Skeletal muscle satellite cell (primary cell): ENCODE data around the gene SAXO2.
"Not testable (repeated sequence)": the region's sequence is repeated elsewhere in the genome, so short reads cannot be mapped to it uniquely, and the experiment has no call there.

Experiments
- H3K27me3 ChIP-seq: 2 replicates; pipeline ENCODE4 v1.7.0; 2013; ENCODE audit warnings: low read length; ENCODE audit not compliant: control insufficient read depth, insufficient read depth
- H3K36me3 ChIP-seq: 2 replicates; pipeline ENCODE4 v1.7.0; 2013; ENCODE audit warnings: mild to moderate bottlenecking, control low read depth, low read length; ENCODE audit not compliant: insufficient read depth
- H3K4me1 ChIP-seq: 2 replicates; pipeline ENCODE4 v1.7.0; 2013; ENCODE audit warnings: low read length; ENCODE audit not compliant: control insufficient read depth, insufficient read depth
- H3K4me2 ChIP-seq: 2 replicates; pipeline ENCODE4 v1.7.0; 2013; ENCODE audit warnings: mild to moderate bottlenecking, low read length
- H3K4me3 ChIP-seq: 2 replicates; pipeline ENCODE4 v1.7.0; 2013; ENCODE audit warnings: low read length
- H3K9ac ChIP-seq: 2 replicates; pipeline ENCODE4 v1.7.0; 2013; ENCODE audit warnings: mild to moderate bottlenecking, low read depth, low read length, moderate library complexity
- H3K9me3 ChIP-seq: replicated peaks from 2 replicates; pipeline ENCODE4 v1.7.0; 2013; ENCODE audit warnings: mild to moderate bottlenecking, control low read depth, low read length

SAXO2 gene

GRCh38 chr15:82330921-82331320, 68.3 kb downstream of the SAXO2 start:
- not testable (repeated sequence) for H3K4me3 ChIP-seq, H3K9me3 ChIP-seq, H3K4me1 ChIP-seq, H3K27me3 ChIP-seq, H3K36me3 ChIP-seq, H3K9ac ChIP-seq, H3K4me2 ChIP-seq

GRCh38 chr15:82331576-82332304, 69.1 kb downstream of the SAXO2 start:
- not testable (repeated sequence) for H3K4me1 ChIP-seq, H3K9me3 ChIP-seq, H3K4me3 ChIP-seq, H3K9ac ChIP-seq, H3K27me3 ChIP-seq, H3K36me3 ChIP-seq, H3K4me2 ChIP-seq

- not testable (repeated sequence) for H3K4me2 ChIP-seq, H3K9me3 ChIP-seq, H3K4me3 ChIP-seq, H3K9ac ChIP-seq, H3K36me3 ChIP-seq, H3K27me3 ChIP-seq, H3K4me1 ChIP-seq
These were observed 70.3 kb downstream of the SAXO2 start for GRCh38 chr15:82332711-82333602.

GRCh38 chr15:82333603-82334553, 71.3 kb downstream of the SAXO2 start:
- not testable (repeated sequence) for H3K36me3 ChIP-seq, H3K9ac ChIP-seq, H3K9me3 ChIP-seq, H3K27me3 ChIP-seq, H3K4me3 ChIP-seq, H3K4me2 ChIP-seq, H3K4me1 ChIP-seq
